BLaER1 treated with 17β-estradiol and CSF1 and Interleukin-3, amounts not matched to agents 10 nM and 100 nM (cell line): ENCODE results near the gene TRIM40.

Experiments
- H3K27ac ChIP-seq, 11 experiments: shearing (Covaris generic); formaldehyde crosslinking; 2 replicates each; pipeline ENCODE4 v1.8.1; 2022
- H3K27me3 ChIP-seq, 11 experiments: shearing (Covaris generic); formaldehyde crosslinking; 2 replicates each; pipeline ENCODE4 v1.8.1; 2022
- H3K36me3 ChIP-seq, 11 experiments: shearing (Covaris generic); formaldehyde crosslinking; 2 replicates each; pipeline ENCODE4 v1.8.1; 2022
- H3K4me1 ChIP-seq, 10 experiments: shearing (Covaris generic); formaldehyde crosslinking; 2 replicates each; pipeline ENCODE4 v1.8.1; 2022
- H3K4me2 ChIP-seq, 11 experiments: shearing (Covaris generic); formaldehyde crosslinking; 2 replicates each; pipeline ENCODE4 v1.8.1; 2022
- H3K4me3 ChIP-seq, 10 experiments: shearing (Covaris generic); formaldehyde crosslinking; 2 replicates each; pipeline ENCODE4 v1.8.1; 2022
- H3K9ac ChIP-seq, 11 experiments: shearing (Covaris generic); formaldehyde crosslinking; 2 replicates each; pipeline ENCODE4 v1.8.1; 2022
- H3K9me3 ChIP-seq, 11 experiments: shearing (Covaris generic); formaldehyde crosslinking; replicated peaks in 1 of 11; 2 replicates each; pipeline ENCODE4 v1.8.1; 2022
- H4K20me1 ChIP-seq, 11 experiments: shearing (Covaris generic); formaldehyde crosslinking; 2 replicates each; pipeline ENCODE4 v1.8.1; 2022
- Cebpa-rat ChIP-seq, 11 experiments: shearing (Covaris generic); IDR thresholded peaks; 2 replicates each; pipeline ENCODE4 v1.8.1; 2022

Gene TRIM40

DNA sequence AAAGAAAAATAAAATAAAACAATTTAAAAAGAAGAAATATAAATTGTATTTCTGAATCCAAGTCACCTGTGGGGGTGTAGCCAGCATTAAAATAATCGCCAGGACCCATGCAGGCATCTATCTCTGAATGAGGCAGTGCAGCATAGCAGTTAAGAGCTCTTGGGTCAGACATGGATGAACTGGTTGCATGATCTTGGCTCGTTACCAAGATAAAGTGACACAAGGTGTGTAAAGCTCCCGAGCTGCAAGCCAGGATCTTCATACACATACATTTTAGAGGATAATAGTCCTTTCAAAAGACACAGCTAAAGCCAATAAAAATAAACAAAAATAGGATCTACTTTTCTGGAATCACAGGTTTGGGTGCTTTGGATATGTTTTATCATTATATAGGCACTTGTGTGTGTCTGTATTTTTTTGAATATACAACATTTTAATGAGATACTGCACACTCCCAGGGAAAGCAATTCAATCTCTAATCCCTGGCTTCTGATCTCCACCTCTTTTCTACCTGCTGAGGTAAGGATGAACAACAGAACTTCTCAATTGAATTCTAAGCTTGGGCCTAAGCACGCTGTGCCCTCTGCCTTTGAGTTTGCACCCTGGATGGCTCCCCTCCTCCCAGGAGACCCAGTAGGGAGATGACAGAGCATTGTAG, 16.2 kb downstream of the TRIM40 start:
- Histone ChIP-seq H3K36me3 (no peaks in the 10 kb centered on the region), H3K27me3 (no peaks in the 10 kb centered on the region), H3K4me3 (no peak overlapping the region), H3K9me3 (no peaks in the 10 kb centered on the region), H3K27ac (no peak overlapping the region), H3K9ac (no peak overlapping the region), H3K4me1 (peaks cover 5 to 26% (median 12%) of the 10 kb centered on the region in 10 experiments; a peak in 19 of 20 replicates), H4K20me1 (no peaks in the 10 kb centered on the region), H3K4me2 (peak overlapping the region in 3 of 11 experiments; percentile 37 to 63 (median 47); a peak in 4 of 22 replicates)
- no peak for TF ChIP-seq Cebpa-rat (IDR thresholded peaks at IDR 0.05)

- Histone ChIP-seq H3K4me2 (no peak overlapping the region), H3K4me3 (no peak overlapping the region), H3K27ac (no peak overlapping the region), H3K9ac (no peak overlapping the region), H3K27me3 (no peaks in the 10 kb centered on the region), H3K36me3 (no peaks in the 10 kb centered on the region), H4K20me1 (no peaks in the 10 kb centered on the region), H3K9me3 (no peaks in the 10 kb centered on the region), H3K4me1 (peaks cover 0 to 34% (median 12%) of the 10 kb centered on the region in 10 experiments; a peak in 12 of 20 replicates)
- no peak for TF ChIP-seq Cebpa-rat (IDR thresholded peaks at IDR 0.05)
Measured at GRCh38 chr6:30152910-30153610, 17.1 kb downstream of the TRIM40 start.

DNA sequence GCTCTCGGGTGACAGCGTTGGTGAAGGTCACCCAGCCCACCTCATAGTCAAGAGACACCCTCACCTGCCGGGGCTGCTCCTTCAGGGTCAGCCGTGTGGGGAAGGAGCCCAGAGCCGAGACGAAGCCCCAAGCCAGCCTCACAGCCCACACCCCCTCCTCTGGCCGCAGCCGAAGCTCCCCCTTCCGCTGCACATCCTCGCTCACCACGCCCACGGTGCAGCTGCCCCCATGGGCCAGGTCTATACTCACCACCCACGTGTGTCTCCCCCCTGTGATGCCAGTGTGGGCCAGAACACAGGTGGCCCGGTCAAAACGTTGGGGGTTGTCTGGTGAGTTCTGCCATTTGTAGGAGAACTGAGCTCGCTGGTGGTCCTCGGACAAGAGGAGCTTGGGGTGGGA, 18.1 kb downstream of the TRIM40 start:
- H3K9me3 ChIP-seq, result no peaks in the 10 kb centered on the region
- H4K20me1 ChIP-seq, result no peaks in the 10 kb centered on the region
- H3K9ac ChIP-seq, result no peak overlapping the region
- no peak overlapping the region for H3K4me3 ChIP-seq
- H3K27me3 ChIP-seq, result no peaks in the 10 kb centered on the region
- TF ChIP-seq Cebpa-rat (IDR thresholded peaks at IDR 0.05), result no peak
- no peak overlapping the region for H3K27ac ChIP-seq
- no peaks in the 10 kb centered on the region for H3K36me3 ChIP-seq
- peaks cover 0 to 37% (median 13%) of the 10 kb centered on the region in 10 experiments; a peak in 12 of 20 replicates for H3K4me1 ChIP-seq
- H3K4me2 ChIP-seq, result no peak overlapping the region

DNA sequence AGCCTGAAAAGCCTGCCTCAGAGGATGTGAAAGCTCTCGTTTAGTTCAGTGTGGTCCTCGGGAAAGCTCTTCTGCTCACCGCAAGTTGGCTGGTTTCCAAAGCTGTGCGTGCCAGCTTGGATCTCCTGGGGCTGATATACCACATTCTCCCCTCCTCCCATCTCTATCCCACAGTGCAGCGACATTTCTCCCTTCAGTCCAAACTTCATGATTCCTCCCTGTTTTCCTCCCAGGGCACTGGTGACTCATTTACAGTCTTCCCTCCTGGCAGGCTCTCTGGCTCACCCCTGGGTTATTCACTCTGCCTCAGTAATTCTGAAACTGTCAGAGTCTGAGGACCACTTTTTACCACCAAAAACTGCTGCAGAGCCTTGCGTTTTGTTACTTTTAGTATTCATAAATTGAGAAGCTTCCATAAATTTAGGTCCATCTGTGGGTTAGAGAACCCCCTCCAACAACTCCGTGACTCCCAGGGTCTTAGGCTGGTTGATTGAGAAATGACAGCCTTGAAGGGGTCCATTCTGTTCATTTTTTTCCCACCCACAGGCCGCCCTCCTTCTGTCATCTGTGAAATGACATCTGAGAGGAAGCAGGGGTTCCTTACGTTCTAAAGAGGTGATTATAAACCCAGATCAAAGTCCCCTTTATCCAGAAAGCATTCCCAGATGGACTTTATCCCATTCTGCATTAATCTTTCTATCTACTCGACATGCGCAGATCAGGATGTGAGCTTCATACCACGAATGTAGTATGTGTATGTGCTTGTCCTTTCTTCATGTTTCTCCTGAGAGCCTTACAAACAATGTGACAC, 19.0 kb downstream of the TRIM40 start:
- Histone ChIP-seq H4K20me1 (no peaks in the 10 kb centered on the region), H3K4me1 (peaks cover 0 to 35% (median 13%) of the 10 kb centered on the region in 10 experiments; a peak in 12 of 20 replicates), H3K9me3 (no peaks in the 10 kb centered on the region), H3K4me2 (no peak overlapping the region), H3K27me3 (no peaks in the 10 kb centered on the region), H3K4me3 (no peak overlapping the region), H3K27ac (no peak overlapping the region), H3K36me3 (no peaks in the 10 kb centered on the region), H3K9ac (no peak overlapping the region)
- TF ChIP-seq Cebpa-rat (IDR thresholded peaks at IDR 0.05), result no peak

GRCh38 chr6:30155520-30156261, 19.8 kb downstream of the TRIM40 start:
- TF ChIP-seq Cebpa-rat (IDR thresholded peaks at IDR 0.05), result no peak
- Histone ChIP-seq H3K4me2 (no peak overlapping the region), H3K4me3 (no peak overlapping the region), H3K4me1 (peaks cover 0 to 27% (median 10%) of the 10 kb centered on the region in 10 experiments; a peak in 12 of 20 replicates), H4K20me1 (no peaks in the 10 kb centered on the region), H3K27me3 (no peaks in the 10 kb centered on the region), H3K9me3 (no peaks in the 10 kb centered on the region), H3K36me3 (no peaks in the 10 kb centered on the region), H3K9ac (no peak overlapping the region), H3K27ac (no peak overlapping the region)

DNA sequence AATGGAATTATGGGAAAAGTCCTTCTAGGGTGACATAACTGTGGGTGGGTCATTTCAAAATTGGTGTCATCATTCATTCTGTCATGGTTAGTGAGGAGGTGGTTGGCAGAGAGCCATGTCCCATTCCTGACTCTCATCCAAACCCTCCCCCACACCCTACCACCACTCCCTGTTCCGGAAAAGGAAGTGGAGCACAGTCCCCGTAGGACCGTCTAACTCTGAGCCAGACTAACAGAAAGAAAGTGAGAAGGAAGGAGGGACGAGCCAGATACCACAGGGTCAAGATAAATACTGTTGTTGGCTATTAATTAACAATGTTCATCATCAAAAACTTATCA, 20.3 kb downstream of the TRIM40 start:
- Histone ChIP-seq H3K4me2 (no peak overlapping the region), H4K20me1 (no peaks in the 10 kb centered on the region), H3K27ac (no peak overlapping the region), H3K9me3 (no peaks in the 10 kb centered on the region), H3K36me3 (no peaks in the 10 kb centered on the region), H3K4me1 (peaks cover 0 to 22% (median 10%) of the 10 kb centered on the region in 10 experiments; a peak in 12 of 20 replicates), H3K9ac (no peak overlapping the region), H3K27me3 (no peaks in the 10 kb centered on the region), H3K4me3 (no peak overlapping the region)
- no peak for TF ChIP-seq Cebpa-rat (IDR thresholded peaks at IDR 0.05)

GRCh38 chr6:30156774-30157173, 20.8 kb downstream of the TRIM40 start:
- Histone ChIP-seq H3K4me2 (no peak overlapping the region), H3K36me3 (no peaks in the 10 kb centered on the region), H3K4me3 (no peak overlapping the region), H3K4me1 (peaks cover 0 to 17% (median 5%) of the 10 kb centered on the region in 10 experiments; a peak in 9 of 20 replicates), H3K27me3 (no peaks in the 10 kb centered on the region), H3K27ac (no peak overlapping the region), H3K9ac (no peak overlapping the region), H4K20me1 (no peaks in the 10 kb centered on the region), H3K9me3 (no peaks in the 10 kb centered on the region)
- TF ChIP-seq Cebpa-rat (IDR thresholded peaks at IDR 0.05), result no peak

DNA sequence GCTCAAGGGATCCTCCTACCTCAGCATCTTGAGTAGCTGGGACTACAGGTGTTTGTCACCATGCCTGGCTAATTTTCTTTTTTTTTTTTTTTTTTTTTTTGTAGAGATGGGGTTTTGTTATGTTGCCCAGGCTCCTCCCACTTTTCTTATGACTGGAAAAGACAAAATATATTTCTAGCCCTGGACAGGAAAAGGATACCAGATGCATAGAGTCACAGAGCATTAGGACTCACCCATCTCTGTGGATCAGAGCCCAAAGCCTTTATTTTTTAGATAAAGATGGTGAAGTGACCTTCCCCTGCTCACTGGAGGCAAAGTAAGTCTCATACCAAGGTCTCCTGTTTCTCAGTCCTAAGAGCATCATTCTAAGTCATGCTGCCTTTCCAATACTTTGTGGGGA, 21.6 kb downstream of the TRIM40 start:
- H3K4me1 ChIP-seq, result peaks cover 0 to 13% (median 4%) of the 10 kb centered on the region in 10 experiments; a peak in 9 of 20 replicates
- H3K4me3 ChIP-seq, result no peak overlapping the region
- H3K27ac ChIP-seq, result no peak overlapping the region
- H3K27me3 ChIP-seq, result no peaks in the 10 kb centered on the region
- no peaks in the 10 kb centered on the region for H4K20me1 ChIP-seq
- H3K9me3 ChIP-seq, result no peaks in the 10 kb centered on the region
- peak overlapping the region in 5 of 11 experiments; percentile 2 to 33 (median 28); a peak in 5 of 22 replicates for H3K4me2 ChIP-seq
- no peak for TF ChIP-seq Cebpa-rat (IDR thresholded peaks at IDR 0.05)
- no peak overlapping the region for H3K9ac ChIP-seq
- no peaks in the 10 kb centered on the region for H3K36me3 ChIP-seq
